HG02571 (cell line): ENCODE data around the gene TNP2.

Experiments
- ATAC-seq: cut with Tn5 transposase; IDR thresholded peaks from one replicate; pipeline ENCODE4 v1.9.1; 2021; ENCODE audit warnings: mild to moderate bottlenecking, moderate library complexity; ENCODE audit not compliant: unreplicated experiment

TNP2 gene

GRCh38 chr16:11245222-11245737, 23.8 kb downstream of the TNP2 start:
- ATAC-seq: no peak

GRCh38 chr16:11242658-11243057, 26.5 kb downstream of the TNP2 start:
- ATAC-seq: no peak

- no peak for ATAC-seq
Observed at GRCh38 chr16:11241480-11242204, 27.5 kb downstream of the TNP2 start.

GRCh38 chr16:11240636-11241473, 28.3 kb downstream of the TNP2 start:
- ATAC-seq: no peak

GRCh38 chr16:11239644-11240632, 29.2 kb downstream of the TNP2 start:
- no peak for ATAC-seq

GRCh38 chr16:11238272-11239202, 30.6 kb downstream of the TNP2 start:
- ATAC-seq: no peak

- no peak for ATAC-seq
Observed at GRCh38 chr16:11236461-11237254, 32.5 kb downstream of the TNP2 start.

GRCh38 chr16:11235703-11235991, 33.5 kb downstream of the TNP2 start:
- no peak for ATAC-seq

- no peak for ATAC-seq
Observed at GRCh38 chr16:11234884-11235702, 34.0 kb downstream of the TNP2 start.

GRCh38 chr16:11233727-11234376, 35.3 kb downstream of the TNP2 start:
- ATAC-seq: no peak

GRCh38 chr16:11232852-11233726, 36.0 kb downstream of the TNP2 start:
- no peak for ATAC-seq

GRCh38 chr16:11232302-11232851, 36.7 kb downstream of the TNP2 start:
- no peak for ATAC-seq

- no peak for ATAC-seq
Observed at GRCh38 chr16:11231367-11231970, 37.7 kb downstream of the TNP2 start.

GRCh38 chr16:11229906-11230305, 39.2 kb downstream of the TNP2 start:
- ATAC-seq: no peak

GRCh38 chr16:11229432-11229831, 39.7 kb downstream of the TNP2 start:
- ATAC-seq: no peak
